ENCODE measurements around the gene OSCP1.

Gene OSCP1

GRCh38 chr1:36471830-36472641, 21.8 kb upstream of the OSCP1 start:
- no peak for DNase-seq

- DNase-seq = no peak
Measured at GRCh38 chr1:36469163-36469562, 18.9 kb upstream of the OSCP1 start.

- DNase-seq = no peak
Measured at GRCh38 chr1:36467700-36468455, 17.6 kb upstream of the OSCP1 start.

GRCh38 chr1:36467027-36467410, 16.8 kb upstream of the OSCP1 start:
- DNase-seq = no peak

- DNase-seq = no peak
Measured at GRCh38 chr1:36466370-36467026, 16.2 kb upstream of the OSCP1 start.

GRCh38 chr1:36465731-36466369, 15.6 kb upstream of the OSCP1 start:
- no peak for DNase-seq

- peak; percentile 54 to 78 for DNase-seq
Measured at GRCh38 chr1:36464605-36465393, 14.5 kb upstream of the OSCP1 start.

- peak; percentile 93 to 96 for DNase-seq
Measured at GRCh38 chr1:36463803-36464604, 13.8 kb upstream of the OSCP1 start, which contains the start of gene MRPS15. Gene MRPS15, minus strand, starts transcription at chr1:36464384. Its CDS starts 109 bp downstream, at chr1:36464275.

- no peak for DNase-seq
Measured at GRCh38 chr1:36463463-36463802, 13.2 kb upstream of the OSCP1 start.

- DNase-seq = no peak
Measured at GRCh38 chr1:36458910-36459309, 8.7 kb upstream of the OSCP1 start.

- DNase-seq = no peak
Measured at GRCh38 chr1:36457691-36458090, 7.4 kb upstream of the OSCP1 start.

- DNase-seq = no peak
Measured at GRCh38 chr1:36456391-36456928, 6.2 kb upstream of the OSCP1 start.

- no peak for DNase-seq
Measured at GRCh38 chr1:36455386-36455785, 5.1 kb upstream of the OSCP1 start.

- DNase-seq = no peak
Measured at GRCh38 chr1:36453600-36454388, 3.5 kb upstream of the OSCP1 start.

- no peak for DNase-seq
Measured at GRCh38 chr1:36453051-36453450, 2.8 kb upstream of the OSCP1 start.

- DNase-seq = no peak
Measured at GRCh38 chr1:36450919-36451305, 661 bp upstream of the OSCP1 start.

- DNase-seq = no peak
Measured at GRCh38 chr1:36448530-36449056, 1.7 kb downstream of the OSCP1 start.

- no peak for DNase-seq
Measured at GRCh38 chr1:36447450-36447849, 2.8 kb downstream of the OSCP1 start.

GRCh38 chr1:36446746-36447145, 3.5 kb downstream of the OSCP1 start:
- DNase-seq = no peak

GRCh38 chr1:36446271-36446670, 4.0 kb downstream of the OSCP1 start:
- no peak for DNase-seq

Measured in NCI-H446 (cell line).